Measurements from ENCODE around the gene SLC25A3.
A peak's percentile ranks its signal among the peaks of the same experiment; 100 is the strongest.
"Not testable (repeated sequence)": the region's sequence is repeated elsewhere in the genome, so short reads cannot be mapped to it uniquely, and the experiment has no call there.

The SLC25A3 gene

DNA sequence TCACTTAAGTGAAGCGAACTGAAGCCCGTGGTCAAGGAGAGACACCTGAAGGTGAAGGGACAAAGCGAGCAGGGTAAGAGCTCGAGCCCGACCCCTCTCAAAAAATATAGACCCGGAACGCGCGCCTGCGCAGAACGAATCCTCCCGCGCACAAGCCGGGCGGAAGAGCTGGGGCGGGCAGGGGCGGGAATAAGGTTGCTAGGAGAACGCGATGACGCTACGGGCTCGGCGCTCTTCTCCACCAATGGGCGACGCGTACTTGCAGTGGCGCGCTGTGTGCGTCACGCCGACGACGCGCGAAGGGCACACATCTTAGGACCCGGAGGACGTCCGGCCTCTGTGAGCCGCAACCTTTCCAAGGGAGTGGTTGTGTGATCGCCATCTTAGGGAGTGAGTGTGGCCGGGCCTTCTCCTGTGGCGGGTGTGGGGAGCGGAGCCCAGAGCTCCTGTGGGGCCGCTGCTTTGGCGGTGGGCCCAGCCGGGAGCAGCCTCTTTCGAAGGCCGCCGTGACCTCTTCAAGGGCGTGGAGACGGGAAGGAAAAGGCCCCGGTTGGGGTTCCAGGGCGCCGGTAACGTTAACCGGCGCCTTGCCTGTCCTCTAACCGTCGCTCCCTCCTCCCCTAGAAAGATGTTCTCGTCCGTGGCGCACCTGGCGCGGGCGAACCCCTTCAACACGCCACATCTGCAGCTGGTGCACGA, at the start of gene SLC25A3:
TSS of gene SLC25A3 (plus strand) at position 336 of the 699 bp plus-strand sequence. CDS start at position 629, 293 bp downstream.
- TF ChIP-seq, protein P1, sequence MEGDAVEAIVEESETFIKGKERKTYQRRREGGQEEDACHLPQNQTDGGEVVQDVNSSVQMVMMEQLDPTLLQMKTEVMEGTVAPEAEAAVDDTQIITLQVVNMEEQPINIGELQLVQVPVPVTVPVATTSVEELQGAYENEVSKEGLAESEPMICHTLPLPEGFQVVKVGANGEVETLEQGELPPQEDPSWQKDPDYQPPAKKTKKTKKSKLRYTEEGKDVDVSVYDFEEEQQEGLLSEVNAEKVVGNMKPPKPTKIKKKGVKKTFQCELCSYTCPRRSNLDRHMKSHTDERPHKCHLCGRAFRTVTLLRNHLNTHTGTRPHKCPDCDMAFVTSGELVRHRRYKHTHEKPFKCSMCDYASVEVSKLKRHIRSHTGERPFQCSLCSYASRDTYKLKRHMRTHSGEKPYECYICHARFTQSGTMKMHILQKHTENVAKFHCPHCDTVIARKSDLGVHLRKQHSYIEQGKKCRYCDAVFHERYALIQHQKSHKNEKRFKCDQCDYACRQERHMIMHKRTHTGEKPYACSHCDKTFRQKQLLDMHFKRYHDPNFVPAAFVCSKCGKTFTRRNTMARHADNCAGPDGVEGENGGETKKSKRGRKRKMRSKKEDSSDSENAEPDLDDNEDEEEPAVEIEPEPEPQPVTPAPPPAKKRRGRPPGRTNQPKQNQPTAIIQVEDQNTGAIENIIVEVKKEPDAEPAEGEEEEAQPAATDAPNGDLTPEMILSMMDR (IDR thresholded peaks at IDR 0.05; ENCODE audit: borderline replicate concordance, insufficient read depth, low read depth, low read length), result no peak

DNA sequence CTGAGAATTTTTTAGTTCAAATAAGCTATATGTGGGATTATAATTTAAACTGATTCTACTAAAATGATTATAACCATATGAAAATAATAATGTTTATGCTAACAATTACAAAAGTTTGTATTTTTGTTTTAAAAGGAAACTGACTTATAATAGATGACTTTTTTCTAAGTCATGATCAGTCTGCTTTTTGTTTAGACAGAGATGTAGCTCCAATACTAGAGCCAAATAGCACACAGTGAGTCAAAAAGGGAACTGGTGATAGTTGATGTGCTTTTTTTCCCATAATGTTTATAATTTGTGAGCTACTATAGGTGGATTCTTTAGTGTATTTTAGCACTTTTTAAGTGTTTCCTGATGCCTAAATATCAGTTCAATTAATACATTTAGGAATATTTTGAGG, 49.8 kb upstream of the SLC25A3 start:
- TF ChIP-seq, protein P1 (IDR thresholded peaks at IDR 0.05; ENCODE audit: borderline replicate concordance, insufficient read depth, low read depth, low read length), result no peak
- H3K4me3 ChIP-seq (ENCODE audit: low read depth, low read length), result no peak overlapping the region

More for the DNA sequence above, at the start of gene SLC25A3:
- H3K4me3 ChIP-seq (ENCODE audit: low read depth, low read length), result peak within 1 kb of the TSS; percentile 100

DNA sequence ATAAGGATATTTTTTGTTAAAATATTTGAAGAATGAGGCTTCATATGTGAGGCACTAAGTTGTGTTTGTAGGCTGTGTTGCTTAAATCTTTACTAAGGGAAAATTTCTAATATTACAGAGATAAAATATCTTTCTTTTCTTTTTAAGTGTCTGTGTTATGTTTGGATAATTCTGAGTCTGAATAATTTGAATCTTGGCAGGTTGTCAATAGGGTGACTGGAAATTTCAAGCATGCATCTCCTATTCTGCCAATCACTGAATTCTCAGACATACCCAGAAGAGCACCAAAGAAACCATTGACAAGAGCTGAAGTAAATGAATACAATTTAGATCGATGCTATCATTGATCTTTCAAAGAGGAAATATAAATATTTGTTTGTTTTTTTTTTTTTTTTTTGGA, 48.7 kb upstream of the SLC25A3 start:
- TF ChIP-seq, protein P1 (IDR thresholded peaks at IDR 0.05; ENCODE audit: borderline replicate concordance, insufficient read depth, low read depth, low read length), result no peak
- no peak overlapping the region for H3K4me3 ChIP-seq (ENCODE audit: low read depth, low read length)

DNA sequence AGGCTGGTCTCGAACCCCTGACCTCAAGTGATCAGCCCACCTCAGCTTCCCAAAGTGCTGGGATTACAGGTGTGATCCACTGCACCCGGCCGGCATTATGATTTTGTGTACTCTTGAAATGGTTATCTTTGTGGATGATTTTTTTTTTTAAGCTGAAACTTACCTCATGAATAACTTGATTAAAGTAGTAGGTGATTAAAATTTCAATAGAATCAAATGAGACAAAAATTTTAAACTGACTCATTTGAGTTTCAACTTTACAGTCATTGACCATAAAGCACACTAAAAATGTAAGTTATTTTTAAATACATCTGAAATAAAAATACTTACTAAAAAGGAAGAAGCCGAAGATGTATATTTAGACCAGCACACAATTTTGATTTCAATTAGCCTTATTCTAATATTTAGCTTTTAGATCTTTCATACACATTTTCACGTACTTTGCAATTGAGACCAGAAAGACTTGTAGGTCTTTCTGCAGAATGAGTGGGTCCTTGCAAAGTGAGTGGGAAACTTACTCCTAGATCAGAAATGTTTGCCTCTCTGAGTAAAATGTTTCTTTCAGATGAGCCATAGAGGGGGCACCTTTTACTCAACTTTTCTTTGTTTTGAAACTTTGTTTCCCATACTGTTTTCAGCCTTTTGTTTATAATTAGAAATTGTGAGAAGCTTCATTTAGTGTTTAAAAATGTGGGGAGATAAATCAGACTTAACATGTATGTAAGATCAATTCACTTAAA, 43.9 kb upstream of the SLC25A3 start:
- TF ChIP-seq, protein P1 (IDR thresholded peaks at IDR 0.05; ENCODE audit: borderline replicate concordance, insufficient read depth, low read depth, low read length), result no peak
- no peak overlapping the region for H3K4me3 ChIP-seq (ENCODE audit: low read depth, low read length)

DNA sequence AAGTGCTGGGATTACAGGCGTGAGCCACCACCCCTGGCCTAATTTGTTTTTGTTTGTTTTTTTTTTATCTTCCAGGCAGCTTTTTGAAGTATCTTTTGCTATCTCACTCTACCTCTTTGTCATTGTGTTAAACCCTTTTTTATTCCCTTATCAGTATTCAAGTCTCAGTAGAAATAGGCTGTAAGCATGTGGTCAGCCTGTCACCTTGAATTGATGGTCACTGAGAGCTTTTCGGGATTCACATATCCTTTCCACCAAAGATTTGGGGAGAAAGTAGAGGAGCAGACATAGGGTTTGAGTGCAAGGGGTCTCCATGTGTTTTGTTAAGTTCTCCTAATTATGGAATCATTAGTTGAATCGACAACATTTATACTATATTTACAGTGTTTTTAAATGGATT, 41.7 kb upstream of the SLC25A3 start:
- H3K4me3 ChIP-seq (ENCODE audit: low read depth, low read length), result no peak overlapping the region
- TF ChIP-seq, protein P1 (IDR thresholded peaks at IDR 0.05; ENCODE audit: borderline replicate concordance, insufficient read depth, low read depth, low read length), result no peak

DNA sequence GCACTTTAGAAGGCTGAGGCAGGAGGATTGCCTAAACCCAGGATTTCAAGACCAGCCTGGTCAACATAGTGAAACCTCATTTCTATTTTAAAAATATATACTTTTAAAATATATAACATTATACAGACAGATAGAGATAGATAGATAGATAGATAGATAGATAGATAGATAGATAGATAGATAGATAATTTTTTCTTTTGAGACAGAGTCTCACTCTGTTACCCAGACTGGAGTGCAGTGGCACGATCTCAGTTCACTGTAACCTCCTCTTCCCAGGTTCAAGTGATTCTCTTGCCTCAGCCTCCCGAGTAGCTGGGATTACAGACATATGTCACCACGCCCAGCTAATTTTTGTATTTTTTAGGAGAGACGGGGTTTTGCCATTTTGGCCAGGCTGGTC, 35.4 kb upstream of the SLC25A3 start:
- not testable (repeated sequence) for H3K4me3 ChIP-seq (ENCODE audit: low read depth, low read length)

DNA sequence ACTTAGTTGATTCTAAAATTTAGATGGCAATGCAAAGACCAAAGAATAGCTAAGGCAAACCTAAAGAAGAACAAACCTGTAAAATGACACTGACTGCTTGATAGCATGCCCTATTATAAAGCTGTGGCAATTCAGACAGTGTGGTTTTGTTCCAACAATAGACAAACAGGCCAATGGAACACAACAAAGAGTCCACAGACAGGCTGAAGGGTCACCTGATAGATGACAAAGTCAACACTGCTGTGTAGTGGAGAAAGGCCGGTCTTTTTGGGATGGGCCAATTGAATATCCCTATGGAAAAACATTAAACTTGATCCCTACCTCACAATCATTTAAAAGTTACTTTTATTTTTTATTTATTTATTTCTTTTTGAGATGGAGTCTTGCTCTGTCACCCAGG, 33.8 kb upstream of the SLC25A3 start:
- TF ChIP-seq, protein P1 (IDR thresholded peaks at IDR 0.05; ENCODE audit: borderline replicate concordance, insufficient read depth, low read depth, low read length), result no peak
- H3K4me3 ChIP-seq (ENCODE audit: low read depth, low read length), result no peak overlapping the region

Data from GM12875 (cell line).